ENCODE data around the gene ZNF423.

ZNF423 gene

GRCh38 chr16:49849754-49850108 is 6.2 kb downstream of the ZNF423 start:
- DNase-seq (ENCODE audit: extremely low read depth in 1 of 2, low read depth in 1 of 2): no peak

- DNase-seq (ENCODE audit: extremely low read depth in 1 of 2, low read depth in 1 of 2): no peak
Measured at GRCh38 chr16:49849037-49849753, 6.7 kb downstream of the ZNF423 start.

DNA sequence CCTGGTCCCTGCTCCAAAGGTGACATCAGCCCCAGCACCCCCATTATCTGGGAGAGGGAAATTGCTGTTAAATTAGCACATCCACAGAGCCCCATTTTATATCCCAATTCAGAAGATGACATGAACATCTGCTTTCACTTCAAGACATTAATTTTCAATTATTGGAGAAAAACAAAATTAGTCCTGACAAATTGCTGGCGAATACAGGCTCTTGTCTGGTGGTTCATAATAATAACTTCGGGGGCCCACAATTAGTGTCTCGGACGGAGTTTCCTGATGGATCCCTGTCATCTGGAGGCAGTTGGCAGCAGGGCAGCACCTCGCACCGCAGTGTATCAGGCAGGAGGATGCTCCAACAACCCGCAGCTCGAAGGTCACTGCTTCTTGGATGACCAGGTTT is 7.4 kb downstream of the ZNF423 start:
- DNase-seq (ENCODE audit: extremely low read depth in 1 of 2, low read depth in 1 of 2): no peak

DNA sequence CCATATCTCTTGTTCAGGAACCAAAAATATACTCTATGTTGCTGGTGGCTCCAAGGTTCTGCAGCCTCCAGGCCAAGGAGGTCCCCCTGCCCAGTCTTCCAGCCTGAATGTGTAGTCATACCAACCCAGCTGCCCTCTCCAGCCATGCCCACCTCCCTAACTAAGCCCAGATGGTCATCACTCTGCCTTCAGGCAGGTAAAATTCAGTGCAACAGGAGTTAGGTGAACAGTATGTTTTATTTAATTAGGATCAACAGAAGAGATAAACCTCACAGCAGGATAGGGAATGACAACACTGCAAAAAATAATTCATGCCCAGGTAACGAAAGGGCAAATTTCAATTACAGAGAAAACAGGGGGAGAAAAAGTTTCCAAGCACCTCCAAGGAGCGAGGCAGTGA is 9.1 kb downstream of the ZNF423 start:
- no peak for DNase-seq (ENCODE audit: extremely low read depth in 1 of 2, low read depth in 1 of 2)

DNA sequence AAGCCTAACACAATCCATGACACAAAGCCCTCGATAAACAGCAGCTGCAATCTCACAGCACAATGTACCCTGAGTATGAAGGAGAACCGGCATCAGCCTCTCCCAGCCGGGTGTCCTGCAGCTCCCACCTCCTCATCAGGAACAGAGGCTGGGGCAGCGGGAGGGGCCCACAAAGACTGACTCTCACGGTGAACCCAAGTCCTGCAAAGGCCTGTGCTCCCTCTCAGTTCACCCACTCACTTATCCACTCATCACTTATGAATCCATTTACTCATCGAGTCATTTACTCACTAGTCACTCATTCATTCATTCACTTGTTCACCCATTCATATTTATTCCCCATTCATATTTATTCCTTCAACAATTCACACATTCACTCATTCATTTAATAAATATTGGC is 11.6 kb downstream of the ZNF423 start:
- DNase-seq (ENCODE audit: extremely low read depth in 1 of 2, low read depth in 1 of 2): no peak

GRCh38 chr16:49843758-49844157 is 12.2 kb downstream of the ZNF423 start:
- DNase-seq (ENCODE audit: extremely low read depth in 1 of 2, low read depth in 1 of 2): no peak

DNA sequence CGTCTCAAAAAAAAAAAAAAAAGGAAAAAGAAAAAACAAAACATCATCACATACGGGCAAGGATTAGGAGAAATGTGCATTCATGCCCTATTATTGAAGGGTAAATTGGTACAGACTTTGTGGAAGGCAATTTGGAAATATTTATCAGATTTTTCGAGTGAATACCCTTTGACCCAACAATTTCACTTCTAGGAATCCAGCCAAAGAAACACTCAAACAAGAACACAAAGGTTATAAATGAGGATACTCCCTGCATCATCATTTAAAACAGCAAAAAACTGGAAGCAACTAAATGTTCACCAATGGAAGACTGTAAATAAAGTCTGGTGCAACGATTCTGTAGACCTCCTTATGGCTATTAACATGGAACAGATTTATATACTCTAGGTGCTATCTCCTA is 12.9 kb downstream of the ZNF423 start:
- DNase-seq (ENCODE audit: extremely low read depth in 1 of 2, low read depth in 1 of 2): no peak

GRCh38 chr16:49839017-49839825 is 16.7 kb downstream of the ZNF423 start:
- no peak for DNase-seq (ENCODE audit: extremely low read depth in 1 of 2, low read depth in 1 of 2)

GRCh38 chr16:49838441-49839016 is 17.4 kb downstream of the ZNF423 start:
- DNase-seq (ENCODE audit: extremely low read depth in 1 of 2, low read depth in 1 of 2): no peak

GRCh38 chr16:49837688-49838410 is 18.1 kb downstream of the ZNF423 start:
- no peak for DNase-seq (ENCODE audit: extremely low read depth in 1 of 2, low read depth in 1 of 2)

DNA sequence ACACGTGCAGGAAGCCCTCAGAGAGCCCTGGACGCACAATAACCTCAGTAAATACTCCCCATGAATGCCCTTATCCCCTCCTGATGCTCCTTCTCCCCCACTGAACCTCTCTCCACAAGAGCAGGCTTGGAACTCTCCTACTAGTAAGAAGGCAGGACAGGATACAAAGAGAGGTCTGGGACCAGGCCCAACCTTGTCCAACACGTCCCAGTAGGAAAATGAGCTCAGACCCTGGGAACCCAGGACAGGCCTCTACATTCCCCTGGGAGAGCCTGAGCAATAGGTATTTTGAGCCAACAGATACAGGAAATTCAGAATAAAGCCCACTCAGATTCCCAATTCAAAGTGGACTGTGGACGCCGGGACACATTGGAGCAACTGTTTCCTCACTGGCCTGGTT is 19.2 kb downstream of the ZNF423 start:
- DNase-seq (ENCODE audit: extremely low read depth in 1 of 2, low read depth in 1 of 2): no peak

- no peak for DNase-seq (ENCODE audit: extremely low read depth in 1 of 2, low read depth in 1 of 2)
Measured at GRCh38 chr16:49836218-49836617, 19.7 kb downstream of the ZNF423 start.

GRCh38 chr16:49835161-49835777 is 20.6 kb downstream of the ZNF423 start:
- DNase-seq (ENCODE audit: extremely low read depth in 1 of 2, low read depth in 1 of 2): no peak

GRCh38 chr16:49834531-49835151 is 21.3 kb downstream of the ZNF423 start:
- DNase-seq (ENCODE audit: extremely low read depth in 1 of 2, low read depth in 1 of 2): no peak

DNA sequence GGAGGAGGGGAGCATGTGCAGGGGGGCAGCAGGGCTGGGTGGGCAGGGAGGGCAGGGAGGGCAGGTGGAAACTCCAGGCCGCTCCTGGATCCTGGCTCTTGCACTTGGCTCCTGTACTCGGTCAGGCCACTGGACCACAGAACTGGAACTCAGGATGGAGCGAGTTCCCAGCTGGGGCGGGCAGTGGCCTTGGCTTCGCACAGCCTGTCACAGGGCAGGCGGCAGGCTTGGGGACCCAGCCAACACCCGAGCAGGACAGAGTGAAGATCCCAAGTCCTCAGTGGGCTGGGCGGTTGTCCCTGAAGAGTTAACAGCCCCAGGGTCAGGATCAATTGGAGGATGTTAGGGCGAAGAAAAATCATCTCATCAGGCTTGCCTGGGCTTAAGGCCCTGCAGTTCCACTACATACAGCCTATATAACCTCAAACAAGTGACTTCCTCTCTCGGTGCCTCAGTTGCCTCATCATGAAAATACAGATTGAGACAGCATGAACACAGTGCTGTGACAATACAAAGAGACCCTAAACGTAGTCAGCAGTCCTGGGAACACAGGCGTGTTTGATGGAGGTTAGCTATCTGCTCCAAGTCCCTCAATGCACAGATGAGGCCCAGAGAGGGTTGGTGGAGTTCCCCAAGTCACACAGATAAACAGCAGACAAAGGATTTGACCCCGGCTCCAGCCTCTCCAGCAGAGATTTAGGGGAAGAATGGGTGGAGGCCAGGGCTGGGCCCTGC is 21.9 kb downstream of the ZNF423 start:
- DNase-seq (ENCODE audit: extremely low read depth in 1 of 2, low read depth in 1 of 2): no peak

GRCh38 chr16:49833085-49833484 is 22.8 kb downstream of the ZNF423 start:
- DNase-seq (ENCODE audit: extremely low read depth in 1 of 2, low read depth in 1 of 2): no peak

DNA sequence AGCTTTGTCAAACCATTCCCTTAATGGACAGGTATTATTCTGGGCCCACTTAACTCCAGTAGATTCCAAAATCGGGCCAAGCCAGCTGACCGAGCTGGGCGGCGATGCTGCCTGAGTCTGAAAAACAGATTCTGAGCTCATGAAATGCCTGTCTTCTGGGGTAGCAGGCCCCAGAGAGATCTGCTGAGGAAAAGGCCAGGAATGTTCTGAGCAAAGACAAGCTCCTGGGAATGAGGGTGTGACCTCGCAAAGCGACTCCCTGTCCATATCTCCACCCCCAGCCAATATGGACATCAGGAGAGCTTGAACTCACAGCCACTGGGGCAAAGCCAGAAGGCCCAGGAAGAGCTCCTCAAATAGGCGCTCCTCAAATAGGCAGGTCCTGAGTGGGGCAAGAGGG is 23.7 kb downstream of the ZNF423 start:
- DNase-seq (ENCODE audit: extremely low read depth in 1 of 2, low read depth in 1 of 2): no peak

- no peak for DNase-seq (ENCODE audit: extremely low read depth in 1 of 2, low read depth in 1 of 2)
Measured at GRCh38 chr16:49830873-49831272, 25.0 kb downstream of the ZNF423 start.

DNA sequence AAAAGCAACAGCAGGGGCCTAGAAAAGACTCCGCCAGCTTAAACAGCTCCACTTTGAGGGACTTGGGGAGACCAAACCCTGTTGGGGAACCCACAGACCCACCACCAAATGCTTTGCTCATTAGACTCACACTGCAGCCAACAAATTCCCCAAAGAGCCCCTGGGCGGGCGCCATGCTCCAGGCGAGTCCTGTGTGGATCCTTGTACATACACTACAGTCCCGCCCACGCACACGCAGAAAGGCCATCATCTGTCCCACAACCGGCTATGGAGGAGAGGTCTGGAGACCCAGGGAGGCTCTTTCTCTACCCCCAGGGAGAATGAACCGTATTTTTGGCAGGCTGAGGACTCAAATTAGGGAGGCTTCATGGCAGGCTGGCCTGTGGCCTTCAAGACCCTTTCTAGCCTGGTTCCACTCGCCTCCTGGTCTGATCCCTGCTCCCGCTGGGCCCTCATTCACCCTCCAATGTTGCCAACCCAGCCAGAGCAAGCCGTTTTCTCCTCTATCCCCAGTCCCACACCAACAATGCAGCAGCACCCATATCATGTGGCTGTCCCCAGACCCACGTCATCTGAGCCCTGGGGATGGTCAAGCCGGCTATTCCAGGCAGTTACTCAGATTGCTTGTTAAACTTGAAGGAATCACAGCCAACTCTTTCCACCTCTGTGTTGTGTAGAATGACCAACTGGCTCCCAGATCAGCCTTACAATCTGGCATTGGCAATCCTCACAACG is 27.2 kb downstream of the ZNF423 start:
- DNase-seq (ENCODE audit: extremely low read depth in 1 of 2, low read depth in 1 of 2): no peak

Measured in activated CD8-positive, alpha-beta memory T cell treated with anti-CD3 and anti-CD28 coated beads for 1 hour (primary cell).